Ectodermal cell (in vitro differentiated cells): ENCODE results near the gene TIMM17B.

Source experiments
- H3K27ac ChIP-seq: 2 replicates; pipeline ENCODE4 v1.7.0; 2013; ENCODE audit warnings: mild to moderate bottlenecking, low read depth, low read length; ENCODE audit not compliant: insufficient read depth, poor library complexity, severe bottlenecking
- H3K27me3 ChIP-seq: 2 replicates; pipeline ENCODE4 v1.7.0; 2013; ENCODE audit warnings: mild to moderate bottlenecking, low read length; ENCODE audit not compliant: insufficient read depth, control insufficient read depth, poor library complexity, severe bottlenecking
- H3K36me3 ChIP-seq: one replicate; pipeline ENCODE4 v1.7.0; 2013; ENCODE audit warnings: low read length; ENCODE audit not compliant: control insufficient read depth, insufficient read depth
- H3K4me1 ChIP-seq: one replicate; pipeline ENCODE4 v1.7.0; 2013; ENCODE audit warnings: low read length; ENCODE audit not compliant: control insufficient read depth, insufficient read depth
- H3K4me3 ChIP-seq: 2 replicates; pipeline ENCODE4 v1.7.0; 2013; ENCODE audit warnings: low read depth, low read length, control low read depth; ENCODE audit not compliant: insufficient read depth
- H3K9me3 ChIP-seq: 2 replicates; pipeline ENCODE4 v1.7.0; 2013; ENCODE audit warnings: mild to moderate bottlenecking, low read length, moderate library complexity; ENCODE audit not compliant: control insufficient read depth
- WGBS, 2 experiments: methylation state at CpG; one replicate each; pipeline ENCODE4 v1.1.7; 2013; ENCODE audit warnings: missing lambda C conversion rate in 2 of 2; 5-methylcytosine and 5-hydroxymethylcytosine counted together

TIMM17B gene

GRCh38 chrX:48935301-48935670 is 37.7 kb upstream of the TIMM17B start:
- no peak overlapping the region for H3K4me3 ChIP-seq
- WGBS, 2 experiments: 82 to 88% methylated on average over 1 of the region's 1 CpG
- H3K36me3 ChIP-seq: peaks cover 13% of the 10 kb centered on the region
- H3K9me3 ChIP-seq: no peaks in the 10 kb centered on the region
- no peak overlapping the region for H3K27ac ChIP-seq
- H3K4me1 ChIP-seq: peaks cover 6% of the 10 kb centered on the region
- H3K27me3 ChIP-seq: no peaks in the 10 kb centered on the region

DNA sequence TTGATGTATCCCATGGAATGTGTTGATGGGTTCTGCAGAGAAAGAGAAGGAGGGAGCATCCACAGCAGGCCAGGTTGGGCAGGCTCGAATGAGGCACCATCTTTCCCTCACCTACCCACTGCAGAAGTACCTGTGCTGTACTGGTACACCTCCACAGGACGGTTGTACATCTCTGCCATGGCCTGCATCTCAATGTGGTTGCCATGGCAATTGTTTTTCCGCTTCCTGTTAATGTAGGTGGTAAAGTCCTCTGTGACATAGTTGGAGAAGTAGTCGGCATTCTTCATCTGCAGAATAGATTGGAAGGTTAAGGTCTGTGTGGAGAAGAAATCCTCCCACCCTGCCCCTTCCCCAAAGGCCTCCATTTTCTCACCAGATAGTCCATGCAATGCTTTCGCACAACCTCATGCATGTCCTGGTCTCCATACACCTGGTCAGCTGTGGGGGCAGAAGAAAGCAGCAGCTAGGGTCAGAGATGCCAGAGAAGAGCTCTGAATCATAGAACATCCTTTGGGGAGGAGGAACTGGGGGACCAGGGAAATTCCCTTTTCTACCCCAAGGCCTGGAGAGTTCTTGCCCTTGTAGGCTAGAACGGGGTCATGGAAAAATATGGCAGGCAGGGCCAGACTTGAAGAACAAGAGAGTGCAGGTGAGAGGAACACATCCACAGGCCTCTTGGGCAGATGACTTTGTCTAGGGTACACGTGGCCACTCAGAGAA is 37.2 kb upstream of the TIMM17B start:
- H3K4me1 ChIP-seq: peaks cover 6% of the 10 kb centered on the region
- no peak overlapping the region for H3K27ac ChIP-seq
- no peaks in the 10 kb centered on the region for H3K27me3 ChIP-seq
- WGBS, 2 experiments: 94 to 95% methylated on average over 6 to 7 of the region's 7 CpGs
- H3K4me3 ChIP-seq: no peak overlapping the region
- no peaks in the 10 kb centered on the region for H3K9me3 ChIP-seq
- H3K36me3 ChIP-seq: peaks cover 13% of the 10 kb centered on the region

DNA sequence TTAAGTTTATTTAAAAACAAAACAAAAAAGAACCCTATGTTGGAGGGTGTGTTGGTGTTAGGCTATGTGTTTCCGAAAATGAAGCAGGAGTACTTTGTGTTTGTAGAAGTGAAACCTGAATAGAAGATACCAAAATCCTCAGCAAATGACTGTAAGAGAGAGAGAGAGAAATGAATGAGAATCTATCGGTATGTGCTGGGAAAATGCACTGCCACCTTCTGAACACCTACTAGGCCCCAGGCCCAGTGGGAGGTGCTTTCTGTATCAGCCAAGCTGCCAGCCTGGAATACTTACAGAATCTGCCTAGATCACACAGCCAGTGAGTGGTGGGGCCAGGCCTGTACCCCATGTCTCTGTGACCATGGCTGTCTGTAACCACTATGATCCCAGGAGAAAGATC is 36.2 kb upstream of the TIMM17B start:
- no peaks in the 10 kb centered on the region for H3K9me3 ChIP-seq
- H3K4me3 ChIP-seq: no peak overlapping the region
- H3K27ac ChIP-seq: no peak overlapping the region
- H3K36me3 ChIP-seq: peaks cover 13% of the 10 kb centered on the region
- no peaks in the 10 kb centered on the region for H3K27me3 ChIP-seq
- 94 to 100% methylated on average over 2 of the region's 2 CpGs for WGBS, 2 experiments
- peaks cover 6% of the 10 kb centered on the region for H3K4me1 ChIP-seq

- Histone ChIP-seq H3K9me3 (no peaks in the 10 kb centered on the region), H3K4me1 (peaks cover 5% of the 10 kb centered on the region), H3K36me3 (peaks cover 2% of the 10 kb centered on the region), H3K27me3 (no peaks in the 10 kb centered on the region), H3K27ac (no peak overlapping the region), H3K4me3 (no peak overlapping the region)
- 20 to 26% methylated on average over 2 of the region's 2 CpGs for WGBS, 2 experiments
Observed at GRCh38 chrX:48927736-48928382, 30.3 kb upstream of the TIMM17B start.

DNA sequence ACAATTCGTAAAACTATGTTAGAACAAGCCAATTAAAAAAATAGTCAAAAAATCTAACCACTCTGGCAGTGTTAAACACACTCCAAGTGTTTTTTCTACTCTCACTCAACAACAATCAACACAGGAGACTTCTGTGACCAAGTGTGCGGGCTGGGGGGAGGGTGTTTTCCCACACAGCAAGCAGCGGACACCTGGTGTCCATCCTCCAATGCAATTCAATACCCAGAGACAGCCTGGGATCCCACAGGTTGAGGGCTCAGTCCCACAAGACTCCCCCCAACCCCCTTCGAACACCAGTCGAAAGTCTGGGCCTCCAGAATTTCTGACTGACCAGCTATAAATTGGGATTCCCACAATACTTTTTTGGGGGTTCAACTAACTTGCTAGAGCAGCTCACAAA is 29.6 kb upstream of the TIMM17B start:
- no peaks in the 10 kb centered on the region for H3K9me3 ChIP-seq
- H3K4me3 ChIP-seq: no peak overlapping the region
- peaks cover 5% of the 10 kb centered on the region for H3K4me1 ChIP-seq
- no peak overlapping the region for H3K27ac ChIP-seq
- no peaks in the 10 kb centered on the region for H3K36me3 ChIP-seq
- H3K27me3 ChIP-seq: no peaks in the 10 kb centered on the region
- 19 to 33% methylated on average over 4 of the region's 5 CpGs for WGBS, 2 experiments

- H3K9me3 ChIP-seq: no peaks in the 10 kb centered on the region
- WGBS, 2 experiments: 96 to 97% methylated on average over 5 of the region's 5 CpGs
- no peaks in the 10 kb centered on the region for H3K27me3 ChIP-seq
- peaks cover 5% of the 10 kb centered on the region for H3K4me1 ChIP-seq
- H3K4me3 ChIP-seq: no peak overlapping the region
- H3K36me3 ChIP-seq: no peaks in the 10 kb centered on the region
- H3K27ac ChIP-seq: no peak overlapping the region
Observed at GRCh38 chrX:48924270-48924669, 26.7 kb upstream of the TIMM17B start.

DNA sequence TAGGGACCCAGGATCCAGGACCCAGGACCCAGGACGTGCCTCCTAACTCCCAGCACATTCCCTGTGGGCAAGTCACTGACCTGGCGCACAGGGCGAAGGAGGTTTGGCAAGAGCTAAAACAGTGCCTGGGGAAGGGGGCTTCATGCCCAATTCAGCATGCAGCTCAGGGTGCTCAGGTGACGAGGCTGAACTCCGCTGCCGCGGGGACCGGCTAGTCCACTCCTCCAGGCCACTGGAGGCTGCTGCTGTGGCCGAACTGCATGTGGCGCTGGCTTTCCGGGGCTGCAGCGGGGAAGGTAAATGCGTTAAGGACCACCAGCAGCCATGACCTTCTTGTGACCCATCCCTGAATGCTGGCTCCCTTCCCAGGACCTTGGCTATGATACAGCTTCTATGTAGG is 26.2 kb upstream of the TIMM17B start:
- no peak overlapping the region for H3K4me3 ChIP-seq
- no peaks in the 10 kb centered on the region for H3K27me3 ChIP-seq
- H3K4me1 ChIP-seq: peaks cover 5% of the 10 kb centered on the region
- H3K27ac ChIP-seq: no peak overlapping the region
- H3K36me3 ChIP-seq: no peaks in the 10 kb centered on the region
- WGBS, 2 experiments: 96 to 97% methylated on average over 13 of the region's 13 CpGs
- H3K9me3 ChIP-seq: no peaks in the 10 kb centered on the region

GRCh38 chrX:48920718-48921104 is 23.1 kb upstream of the TIMM17B start:
- no peaks in the 10 kb centered on the region for H3K9me3 ChIP-seq
- H3K27me3 ChIP-seq: no peaks in the 10 kb centered on the region
- WGBS, 2 experiments: 60 to 61% methylated on average over 4 of the region's 4 CpGs

DNA sequence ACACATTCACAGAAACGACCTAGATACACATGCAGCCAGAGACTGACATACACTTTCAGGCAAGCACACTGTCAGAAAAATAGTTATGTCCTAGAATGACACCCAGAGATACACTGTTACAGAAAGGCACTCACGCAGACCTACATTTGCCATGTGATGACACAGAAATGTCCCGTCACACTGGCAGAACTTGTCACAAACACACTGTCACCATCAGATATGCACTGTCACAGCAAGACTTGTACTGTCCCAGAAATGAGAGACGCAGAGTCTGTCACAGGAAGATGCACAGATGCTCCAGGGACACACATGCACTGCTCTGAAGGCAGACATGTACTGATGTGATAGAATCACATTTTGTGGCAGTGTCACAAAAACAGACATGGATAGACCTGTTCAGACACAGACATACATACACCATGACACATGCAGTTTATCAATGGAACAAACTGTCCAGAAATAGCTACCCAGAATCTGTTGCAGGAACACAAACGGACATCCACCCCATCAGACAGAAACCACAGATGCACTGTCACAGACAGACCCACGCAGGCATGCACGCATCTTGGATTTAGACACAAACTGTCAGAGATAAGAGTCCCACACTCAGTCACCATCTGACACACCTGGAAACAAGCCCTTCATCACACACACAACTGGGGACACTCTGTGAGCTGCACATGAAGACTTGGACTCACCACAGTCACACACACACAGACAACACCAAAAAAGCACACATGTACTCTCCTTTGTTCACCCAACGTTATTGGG is 22.6 kb upstream of the TIMM17B start:
- Histone ChIP-seq H3K36me3 (no peaks in the 10 kb centered on the region), H3K4me1 (no peaks in the 10 kb centered on the region), H3K27ac (no peak overlapping the region), H3K27me3 (no peaks in the 10 kb centered on the region), H3K9me3 (no peaks in the 10 kb centered on the region), H3K4me3 (no peak overlapping the region)
- 67 to 68% methylated on average over 8 of the region's 8 CpGs for WGBS, 2 experiments

More at GRCh38 chrX:48920718-48921104, 23.1 kb upstream of the TIMM17B start:
- no peak overlapping the region for H3K27ac ChIP-seq
- no peak overlapping the region for H3K4me3 ChIP-seq
- H3K36me3 ChIP-seq: no peaks in the 10 kb centered on the region
- no peaks in the 10 kb centered on the region for H3K4me1 ChIP-seq

DNA sequence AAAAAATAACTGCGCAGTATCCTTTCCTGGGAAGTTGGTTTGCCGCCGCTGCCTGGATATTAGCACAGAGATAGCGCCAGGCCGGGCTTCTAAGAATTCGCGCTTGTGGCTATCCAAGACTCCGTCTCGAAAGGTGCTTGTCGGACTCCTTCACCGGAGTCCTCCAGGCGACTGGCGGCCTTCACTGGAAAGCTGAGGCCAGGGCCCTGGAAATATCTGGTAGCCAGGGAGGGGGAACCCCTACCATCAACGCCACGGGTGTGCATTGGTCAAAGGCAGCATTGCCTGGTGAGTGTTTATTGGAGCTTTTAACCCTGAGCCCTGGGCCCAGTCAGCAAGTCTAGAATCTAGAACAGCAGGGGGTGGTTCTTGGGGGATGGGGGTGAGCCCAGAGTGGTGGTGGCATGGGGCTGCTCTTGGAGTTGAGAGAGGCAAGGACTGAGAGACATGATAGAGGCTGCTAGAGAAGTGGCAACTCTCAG is 21.8 kb upstream of the TIMM17B start:
- WGBS, 2 experiments: 2% methylated on average over 15 of the region's 15 CpGs
- H3K27me3 ChIP-seq: no peaks in the 10 kb centered on the region

More for the DNA sequence above, 21.8 kb upstream of the TIMM17B start:
- Histone ChIP-seq H3K9me3 (no peaks in the 10 kb centered on the region), H3K27ac (peak overlapping the region; percentile 86), H3K36me3 (no peaks in the 10 kb centered on the region), H3K4me3 (peak overlapping the region; percentile 31), H3K4me1 (no peaks in the 10 kb centered on the region)
